Measurements from ENCODE around the gene KIAA1614.

GRCh38 chr1:180997843-180998504 lies 85.3 kb downstream of the KIAA1614 start:
- TF ChIP-seq POLR2A (IDR thresholded peaks at IDR 0.05), result no peak
- TF ChIP-seq CTCF (IDR thresholded peaks at IDR 0.05), result no peak

Data from vagina (tissue), 2 donors.